GM18508 (cell line): ENCODE measurements around the gene ADAMTS18.
"Not testable (repeated sequence)": the region's sequence is repeated elsewhere in the genome, so short reads cannot be mapped to it uniquely, and the experiment has no call there.

Experiments
- ATAC-seq: cut with Tn5 transposase; IDR thresholded peaks from one replicate; pipeline ENCODE4 v1.9.1; 2021; ENCODE audit warnings: moderate number of reproducible peaks; ENCODE audit not compliant: insufficient read depth, unreplicated experiment

The ADAMTS18 gene, protein sequence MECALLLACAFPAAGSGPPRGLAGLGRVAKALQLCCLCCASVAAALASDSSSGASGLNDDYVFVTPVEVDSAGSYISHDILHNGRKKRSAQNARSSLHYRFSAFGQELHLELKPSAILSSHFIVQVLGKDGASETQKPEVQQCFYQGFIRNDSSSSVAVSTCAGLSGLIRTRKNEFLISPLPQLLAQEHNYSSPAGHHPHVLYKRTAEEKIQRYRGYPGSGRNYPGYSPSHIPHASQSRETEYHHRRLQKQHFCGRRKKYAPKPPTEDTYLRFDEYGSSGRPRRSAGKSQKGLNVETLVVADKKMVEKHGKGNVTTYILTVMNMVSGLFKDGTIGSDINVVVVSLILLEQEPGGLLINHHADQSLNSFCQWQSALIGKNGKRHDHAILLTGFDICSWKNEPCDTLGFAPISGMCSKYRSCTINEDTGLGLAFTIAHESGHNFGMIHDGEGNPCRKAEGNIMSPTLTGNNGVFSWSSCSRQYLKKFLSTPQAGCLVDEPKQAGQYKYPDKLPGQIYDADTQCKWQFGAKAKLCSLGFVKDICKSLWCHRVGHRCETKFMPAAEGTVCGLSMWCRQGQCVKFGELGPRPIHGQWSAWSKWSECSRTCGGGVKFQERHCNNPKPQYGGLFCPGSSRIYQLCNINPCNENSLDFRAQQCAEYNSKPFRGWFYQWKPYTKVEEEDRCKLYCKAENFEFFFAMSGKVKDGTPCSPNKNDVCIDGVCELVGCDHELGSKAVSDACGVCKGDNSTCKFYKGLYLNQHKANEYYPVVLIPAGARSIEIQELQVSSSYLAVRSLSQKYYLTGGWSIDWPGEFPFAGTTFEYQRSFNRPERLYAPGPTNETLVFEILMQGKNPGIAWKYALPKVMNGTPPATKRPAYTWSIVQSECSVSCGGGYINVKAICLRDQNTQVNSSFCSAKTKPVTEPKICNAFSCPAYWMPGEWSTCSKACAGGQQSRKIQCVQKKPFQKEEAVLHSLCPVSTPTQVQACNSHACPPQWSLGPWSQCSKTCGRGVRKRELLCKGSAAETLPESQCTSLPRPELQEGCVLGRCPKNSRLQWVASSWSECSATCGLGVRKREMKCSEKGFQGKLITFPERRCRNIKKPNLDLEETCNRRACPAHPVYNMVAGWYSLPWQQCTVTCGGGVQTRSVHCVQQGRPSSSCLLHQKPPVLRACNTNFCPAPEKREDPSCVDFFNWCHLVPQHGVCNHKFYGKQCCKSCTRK (N-terminal part only)

DNA sequence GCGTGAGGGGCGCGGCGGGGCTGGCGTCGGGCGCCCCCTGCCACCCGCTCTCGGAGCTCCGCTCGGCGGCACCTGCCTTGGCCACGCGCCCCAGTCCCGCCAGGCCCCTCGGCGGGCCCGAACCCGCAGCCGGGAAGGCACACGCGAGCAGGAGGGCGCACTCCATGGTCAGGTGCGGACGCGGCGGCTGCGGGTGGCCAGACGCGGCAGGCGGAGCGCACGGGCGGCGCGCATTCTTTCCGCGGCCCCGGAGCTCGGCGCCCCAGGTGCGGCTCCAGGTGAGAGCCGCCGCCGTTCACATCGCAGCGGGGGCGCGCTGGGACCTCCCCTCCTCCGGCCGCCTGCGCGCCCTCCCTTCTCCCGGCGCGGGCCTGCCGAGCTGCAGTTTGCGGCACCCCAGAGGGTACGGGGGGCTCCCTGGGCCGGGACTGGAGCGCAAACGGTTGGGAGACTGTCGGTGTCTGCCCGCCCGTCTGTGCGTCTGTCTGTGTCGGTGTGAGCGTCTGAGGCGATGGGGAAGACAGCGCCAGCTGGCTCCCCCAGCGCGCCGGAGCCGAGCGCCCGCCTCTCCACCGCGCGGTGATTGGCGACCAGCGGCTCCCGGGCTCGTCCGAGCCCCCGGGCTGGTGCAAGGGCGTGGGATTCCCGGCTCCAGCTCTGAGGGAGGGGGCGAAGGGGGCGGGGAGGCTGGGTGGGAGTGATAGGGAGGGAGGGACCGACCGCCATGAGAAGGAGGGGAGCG lies at the start of gene ADAMTS18:
Gene ADAMTS18, minus strand, starts transcription at position 505 of the 742 bp plus-strand sequence. Its CDS starts 339 bp downstream, at position 166.
- ATAC-seq: no peak

DNA sequence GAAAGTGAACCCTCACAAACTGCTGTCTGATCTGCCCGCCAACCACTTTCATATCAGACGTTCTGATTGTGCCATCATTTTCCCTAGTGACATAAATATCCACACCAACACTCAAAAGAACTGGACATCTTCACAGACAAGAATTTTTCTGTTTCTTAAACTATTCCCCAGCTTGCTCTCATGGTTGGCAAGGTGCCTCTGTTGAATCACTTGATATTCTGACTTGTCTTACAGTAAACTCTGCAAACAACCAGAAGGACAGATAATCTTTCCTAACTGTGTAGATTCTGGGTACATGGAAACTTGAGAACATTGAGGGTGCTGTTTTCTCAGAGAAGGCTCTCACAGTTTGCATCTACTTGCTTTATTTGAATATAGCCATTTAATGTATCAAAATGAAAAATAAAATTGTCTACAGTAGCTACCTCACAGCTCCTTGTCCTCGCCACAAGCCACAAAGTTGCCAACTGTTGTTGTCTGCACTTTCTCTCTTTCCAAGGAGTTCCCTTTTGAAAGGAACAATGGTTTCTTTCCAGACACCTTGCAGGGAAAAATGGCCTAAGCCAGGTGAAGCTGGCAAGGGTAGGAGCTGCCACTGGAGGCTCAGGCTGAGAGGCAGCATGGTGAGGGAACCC lies 46.0 kb upstream of the ADAMTS18 start:
- ATAC-seq: no peak

DNA sequence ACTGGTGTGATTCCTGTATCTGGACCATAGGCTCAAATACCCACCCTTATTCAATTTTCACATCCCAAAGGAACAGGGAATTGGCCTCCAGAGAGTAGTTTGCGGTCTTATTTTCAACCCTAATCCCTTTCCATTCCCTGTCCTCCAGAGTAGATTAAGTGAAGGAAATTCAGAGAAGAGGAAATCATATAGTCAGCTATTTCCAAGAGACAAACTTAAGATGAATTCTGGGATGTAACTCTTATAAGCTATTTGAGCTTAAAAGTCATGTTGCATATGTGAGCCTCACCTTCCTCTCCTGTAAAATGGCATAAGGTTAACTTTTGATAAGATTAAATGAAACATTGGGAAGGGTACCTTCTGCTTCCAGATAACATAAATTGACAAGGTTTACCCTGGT lies 37.4 kb upstream of the ADAMTS18 start:
- ATAC-seq: no peak

DNA sequence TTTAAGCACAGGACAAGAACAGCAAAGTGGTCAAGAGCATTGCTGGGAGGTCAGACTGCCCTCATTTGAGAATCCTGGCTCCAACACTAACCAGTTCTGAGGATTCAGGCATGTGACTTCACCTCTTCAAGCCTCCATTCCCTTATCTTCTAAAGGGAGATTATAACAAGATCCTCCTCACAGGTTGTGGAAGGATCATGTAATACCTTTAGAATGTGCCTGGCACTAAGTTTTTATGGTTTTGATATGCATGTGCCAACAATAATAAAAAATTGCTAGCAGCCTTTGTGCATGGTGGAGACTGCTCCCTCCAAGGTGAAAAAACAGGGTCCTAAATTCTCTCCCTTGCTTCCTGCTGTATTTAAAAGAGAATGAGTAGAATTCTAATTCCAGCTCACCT lies 36.0 kb upstream of the ADAMTS18 start:
- no peak for ATAC-seq

DNA sequence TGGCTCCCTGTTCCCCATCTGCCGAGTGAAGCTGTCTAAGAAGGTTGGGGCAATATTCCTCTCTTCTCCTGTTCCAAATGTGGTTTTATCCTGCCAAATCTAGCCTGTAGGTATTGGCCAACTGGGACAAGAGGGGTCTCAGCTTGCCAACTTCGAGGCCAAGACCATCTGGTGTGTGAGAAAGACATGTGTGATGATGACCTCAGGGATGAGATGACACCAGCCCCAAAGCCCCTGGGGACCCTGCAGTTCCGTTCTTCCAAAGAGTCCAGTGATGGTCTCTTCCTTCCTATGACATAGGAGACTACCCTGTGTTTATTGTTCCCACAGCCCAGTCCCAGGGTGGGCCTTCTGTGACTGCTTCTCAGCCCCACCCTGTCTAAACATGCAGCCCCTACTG lies 34.8 kb upstream of the ADAMTS18 start:
- no peak for ATAC-seq

DNA sequence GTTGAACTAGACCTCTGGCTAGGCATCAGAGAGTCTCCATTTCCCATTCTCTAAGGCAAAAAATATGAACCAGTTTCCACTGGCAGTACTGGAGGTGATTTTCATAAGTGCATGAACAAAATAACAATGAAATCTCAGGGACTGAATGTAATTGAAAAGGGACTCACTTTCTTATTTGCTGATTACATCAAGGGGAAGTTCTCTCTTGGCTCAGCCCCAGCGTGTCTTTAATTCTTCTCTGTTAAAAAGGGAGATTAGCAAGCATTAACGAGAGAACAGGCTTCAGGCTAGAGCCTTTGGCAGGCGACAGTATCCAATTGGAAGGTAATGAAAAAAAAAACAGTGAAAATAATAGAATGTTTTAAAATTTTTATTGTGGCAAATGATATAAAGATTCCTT lies 34.0 kb upstream of the ADAMTS18 start:
- ATAC-seq: no peak

DNA sequence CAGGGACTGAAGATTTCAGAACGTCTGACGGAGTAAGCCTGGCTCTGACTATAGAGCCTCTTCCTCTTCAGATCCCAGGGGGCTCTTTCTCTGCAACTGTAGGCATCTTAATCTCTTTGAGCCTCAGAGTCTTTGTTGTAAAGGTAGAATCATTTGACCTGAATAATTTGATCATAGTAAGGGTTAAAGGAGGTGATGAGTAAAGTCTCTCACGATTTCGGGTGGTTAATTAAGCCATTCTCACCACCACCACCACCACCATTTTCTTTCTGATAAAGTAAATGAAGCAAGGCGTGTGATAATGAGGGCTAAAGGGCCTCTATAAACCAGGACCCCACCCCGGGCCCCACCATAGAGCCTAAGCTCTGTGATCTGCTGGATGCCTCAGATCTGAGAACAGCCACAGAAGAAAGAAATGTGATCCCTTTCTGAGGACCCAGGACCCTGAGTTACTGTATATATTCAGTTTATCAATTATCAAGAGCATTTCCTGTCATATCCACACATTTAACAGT lies 33.0 kb upstream of the ADAMTS18 start:
- no peak for ATAC-seq

DNA sequence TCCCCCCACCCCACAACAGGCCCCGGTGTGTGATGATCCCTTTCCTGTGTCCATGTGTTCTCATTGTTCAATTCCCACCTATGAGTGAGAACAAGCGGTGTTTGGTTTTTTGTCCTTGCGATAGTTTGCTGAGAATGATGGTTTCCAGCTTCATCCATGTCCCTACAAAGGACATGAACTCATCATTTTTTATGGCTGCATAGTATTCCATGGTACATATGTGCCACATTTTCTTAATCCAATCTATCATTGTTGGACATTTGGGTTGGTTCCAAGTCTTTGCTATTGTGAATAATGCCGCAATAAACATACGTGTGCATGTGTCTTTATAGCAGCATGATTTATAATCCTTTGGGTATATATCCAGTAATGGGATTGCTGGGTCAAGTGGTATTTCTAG lies 28.8 kb upstream of the ADAMTS18 start:
- ATAC-seq: not testable (repeated sequence)

DNA sequence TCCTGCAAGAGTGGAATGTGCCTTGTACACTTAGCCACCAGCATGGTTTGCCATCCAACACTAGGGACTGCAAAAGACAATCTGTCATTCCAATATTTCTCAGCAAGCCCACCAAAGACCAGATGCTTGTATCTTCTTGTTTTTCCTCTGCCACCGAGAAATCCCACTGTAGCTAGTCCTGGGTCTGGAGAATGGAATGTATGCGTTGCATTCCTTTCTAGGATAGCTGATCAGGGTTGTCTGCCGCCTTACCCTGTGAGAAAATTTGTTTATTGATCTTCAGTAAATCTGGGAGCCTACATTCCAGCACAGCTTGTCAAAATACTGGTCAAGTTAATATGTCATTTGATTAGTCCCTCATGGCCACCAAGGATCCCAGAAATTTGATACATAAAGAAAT lies 28.1 kb upstream of the ADAMTS18 start:
- ATAC-seq: no peak

DNA sequence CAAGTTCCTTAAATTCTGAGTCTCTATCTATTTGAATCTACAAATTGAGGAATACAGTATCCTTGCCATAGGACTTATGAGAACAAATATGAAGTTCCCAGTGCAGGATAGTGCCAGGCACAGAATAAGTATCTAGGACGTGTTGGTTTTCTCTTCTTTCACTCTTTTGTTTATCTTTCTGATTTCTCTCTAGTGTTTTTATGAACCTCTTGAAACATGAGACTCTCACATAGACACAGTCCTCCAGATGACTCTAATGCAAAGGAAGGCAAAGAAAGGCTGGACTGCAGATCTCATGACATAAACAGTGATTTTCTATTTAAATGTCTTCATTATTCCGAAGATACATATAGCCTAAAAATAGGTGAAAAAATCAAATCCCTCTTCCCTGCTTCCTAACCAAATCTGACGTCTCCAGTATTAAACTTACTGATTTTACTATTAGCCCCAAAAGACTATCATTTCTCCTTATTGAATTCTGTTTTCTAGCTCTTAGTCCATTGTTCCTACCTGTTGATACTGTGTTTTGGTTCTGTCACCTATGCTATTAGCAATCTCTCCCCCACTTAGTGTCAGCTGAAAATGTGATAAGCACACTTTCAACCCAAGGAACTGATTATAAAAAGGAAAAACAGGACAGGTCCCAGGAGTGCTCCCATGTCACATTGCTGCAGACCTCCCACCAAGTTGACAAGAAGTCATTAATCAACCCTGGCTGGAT lies 24.9 kb upstream of the ADAMTS18 start:
- ATAC-seq: no peak

DNA sequence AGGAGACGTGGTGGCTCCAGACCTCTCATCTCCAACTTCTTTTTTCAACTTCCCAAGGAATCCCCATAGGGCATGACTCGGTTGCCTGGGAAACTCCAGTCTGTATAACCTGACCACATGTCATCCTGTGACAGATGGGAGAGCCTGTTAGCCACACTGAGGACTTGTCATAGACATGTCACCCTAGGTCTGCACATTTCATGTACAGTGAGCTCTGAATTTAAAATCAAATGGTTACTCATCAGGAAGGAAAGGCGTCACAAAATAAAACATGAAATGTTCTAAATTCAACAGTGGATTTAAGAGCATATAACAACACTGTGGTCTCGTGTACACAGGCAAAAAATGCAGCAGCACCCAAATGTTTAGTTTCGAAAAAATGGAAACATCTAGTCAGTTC lies 22.2 kb upstream of the ADAMTS18 start:
- ATAC-seq: no peak

DNA sequence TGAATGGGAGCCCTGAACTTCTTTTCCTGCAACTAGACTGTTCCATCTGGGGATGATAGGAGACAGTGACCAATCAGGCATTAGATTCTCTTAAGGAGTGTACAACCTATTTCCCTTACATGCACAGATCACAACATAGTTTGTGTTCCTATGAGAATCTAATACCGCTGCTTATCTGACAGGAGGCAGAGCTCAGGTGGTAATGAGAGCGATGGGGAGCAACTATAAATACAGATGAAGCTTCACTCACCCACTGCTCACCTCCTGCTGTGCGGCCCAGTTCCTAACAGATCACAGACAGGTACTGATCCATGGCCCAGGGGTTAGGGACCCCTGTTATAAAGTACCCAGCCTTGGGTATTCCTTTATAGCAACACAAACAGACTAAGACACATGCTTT lies 17.4 kb upstream of the ADAMTS18 start:
- ATAC-seq: no peak

DNA sequence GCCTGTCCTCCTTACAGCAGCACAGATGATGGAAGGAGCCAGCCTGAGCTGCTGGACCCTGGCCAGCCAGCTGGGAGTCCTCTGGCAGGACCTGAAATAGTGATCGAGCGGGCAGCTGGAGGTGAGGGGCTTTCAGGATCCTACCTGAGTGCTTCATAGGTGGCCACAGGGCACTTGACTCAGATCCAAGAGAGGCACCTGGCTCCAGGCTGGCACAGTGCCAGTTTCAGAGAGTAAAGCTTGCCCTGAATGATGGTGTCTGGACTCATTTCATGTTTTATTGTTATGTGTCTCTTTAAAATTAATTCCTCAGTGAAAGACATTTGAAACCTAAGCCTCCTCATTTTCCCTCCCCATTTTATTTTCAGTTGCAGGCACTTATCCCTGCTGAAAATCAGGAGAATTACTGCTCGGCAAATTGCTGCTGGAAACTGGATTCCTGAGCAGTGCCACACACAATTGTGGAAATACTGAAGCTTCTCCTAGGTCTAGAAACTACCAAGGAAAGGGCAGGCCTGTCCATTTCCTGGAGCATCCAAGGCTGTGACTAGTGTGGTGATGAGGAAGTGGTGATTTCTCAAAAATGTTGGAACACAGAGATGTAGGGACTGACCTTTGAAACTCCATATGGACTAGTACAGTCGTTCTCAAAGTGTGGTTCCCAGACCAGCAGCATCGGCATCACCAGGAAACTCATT lies 16.1 kb upstream of the ADAMTS18 start:
- no peak for ATAC-seq

DNA sequence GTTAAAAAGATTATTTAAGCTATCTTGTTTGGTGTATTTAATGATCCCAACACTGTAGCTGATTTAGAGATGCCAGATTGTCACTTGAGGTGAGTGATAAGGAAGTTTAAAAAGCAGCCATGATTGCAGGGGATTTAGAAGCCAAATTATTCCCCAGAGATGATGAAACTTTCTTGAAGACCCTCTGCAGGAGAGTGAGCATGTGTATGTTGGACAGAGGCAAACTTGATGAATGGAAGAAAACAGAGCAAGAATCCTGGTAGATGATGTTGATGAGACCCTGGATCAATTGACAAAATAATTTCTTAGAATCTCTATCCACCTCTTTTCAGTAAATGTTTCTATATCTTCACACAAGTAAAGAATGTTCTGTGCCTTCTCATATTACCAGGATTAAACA lies 14.4 kb upstream of the ADAMTS18 start:
- no peak for ATAC-seq

DNA sequence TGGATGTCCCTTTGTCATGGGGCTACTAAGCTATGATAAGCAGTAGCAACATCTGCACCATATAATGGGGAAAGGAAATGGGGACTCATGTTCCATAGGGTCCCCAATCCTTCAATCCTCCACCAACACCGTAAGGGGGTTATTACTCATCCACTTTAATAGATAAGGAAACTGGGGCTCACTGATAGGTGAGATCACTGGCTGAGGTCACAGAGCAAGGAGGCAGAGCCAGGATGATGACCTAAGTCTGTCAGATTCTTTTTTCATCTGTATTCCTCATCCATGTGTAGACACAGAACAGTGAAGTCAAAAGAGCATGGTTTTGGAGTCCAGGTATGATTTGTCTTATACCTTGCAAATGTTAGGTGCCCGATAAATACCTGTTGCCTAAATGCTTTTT lies 10.5 kb upstream of the ADAMTS18 start:
- no peak for ATAC-seq

DNA sequence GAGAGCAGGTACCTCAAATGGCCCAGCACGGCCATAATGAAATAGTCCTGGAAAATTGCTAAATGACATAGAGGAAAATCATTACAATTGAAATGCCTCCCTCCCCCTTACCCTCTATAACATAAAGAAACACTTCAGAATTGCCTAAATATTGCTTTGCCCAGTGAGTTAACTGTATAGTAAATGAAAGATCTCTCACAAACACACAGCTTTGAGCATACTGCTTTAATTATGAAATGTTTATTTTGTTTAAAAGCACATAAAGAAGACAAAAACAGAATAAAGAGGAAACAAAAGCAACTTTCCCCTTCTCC lies 9.3 kb upstream of the ADAMTS18 start:
- no peak for ATAC-seq

DNA sequence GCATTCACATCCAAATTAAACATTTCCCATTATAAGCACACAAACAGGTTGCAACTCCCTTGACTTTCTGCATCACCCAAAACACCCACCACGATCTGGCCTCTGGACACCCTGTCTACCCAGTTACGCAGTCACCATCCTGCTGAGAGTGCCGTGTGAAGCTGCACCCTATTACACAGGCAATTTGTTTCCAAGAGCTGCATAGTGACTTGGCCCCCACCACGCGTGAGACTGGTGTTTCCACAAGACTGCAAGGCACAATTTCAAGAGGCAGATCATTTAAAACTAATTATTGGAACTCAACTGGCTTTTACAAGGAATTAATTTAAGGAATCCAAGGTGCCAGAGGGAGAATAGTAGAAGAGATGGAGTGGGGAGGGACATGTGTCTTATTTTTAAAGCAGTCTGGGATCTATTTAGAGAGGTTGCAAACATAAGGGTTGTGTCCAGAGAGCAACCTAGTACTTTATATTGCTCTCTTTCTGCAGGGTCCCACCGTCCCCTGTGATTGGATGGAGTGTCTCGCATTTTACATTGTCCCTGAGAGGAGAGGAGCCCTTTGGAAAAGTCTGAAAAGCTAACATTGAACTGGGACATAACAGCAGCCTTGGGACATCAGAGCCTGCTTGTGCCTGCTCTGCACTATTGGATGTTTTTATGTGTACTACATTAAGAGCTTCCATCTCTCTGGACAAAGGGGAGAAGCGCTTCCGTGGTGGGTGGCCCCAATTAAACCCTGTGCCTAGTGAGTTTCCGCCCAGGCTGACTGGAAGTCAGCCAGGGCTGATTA lies 8.7 kb upstream of the ADAMTS18 start:
- no peak for ATAC-seq

DNA sequence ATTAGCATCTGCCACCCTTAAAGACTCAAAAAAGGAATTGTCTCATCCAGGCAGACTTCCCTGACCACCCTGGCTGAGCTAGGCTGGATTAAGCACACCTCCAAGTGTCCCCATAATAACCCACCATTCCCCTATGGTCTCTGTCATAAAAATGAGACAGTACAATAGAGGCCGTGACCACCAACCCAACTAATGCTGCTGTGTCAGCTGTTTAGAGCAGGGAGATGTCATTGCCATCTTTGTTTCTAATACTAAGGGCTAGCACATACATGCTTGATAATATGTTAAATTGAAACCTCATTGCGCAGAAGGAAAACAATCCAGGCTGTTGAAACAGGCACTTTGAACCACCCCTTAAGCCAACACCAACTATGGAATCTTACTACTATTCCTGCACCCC lies 7.2 kb upstream of the ADAMTS18 start:
- no peak for ATAC-seq
